ENCODE measurements around the gene GNLY. TPM values are rescaled to one million over a fixed set of nuclear protein-coding genes. Genes with fewer than 3 reads are reported as not detected.
A peak's percentile ranks its signal among the peaks of the same experiment; 100 is the strongest.

The GNLY gene
- total RNA-seq, 6 experiments from 2014 or later, result 0.92 to 3.1 (median 1.6) TPM

DNA sequence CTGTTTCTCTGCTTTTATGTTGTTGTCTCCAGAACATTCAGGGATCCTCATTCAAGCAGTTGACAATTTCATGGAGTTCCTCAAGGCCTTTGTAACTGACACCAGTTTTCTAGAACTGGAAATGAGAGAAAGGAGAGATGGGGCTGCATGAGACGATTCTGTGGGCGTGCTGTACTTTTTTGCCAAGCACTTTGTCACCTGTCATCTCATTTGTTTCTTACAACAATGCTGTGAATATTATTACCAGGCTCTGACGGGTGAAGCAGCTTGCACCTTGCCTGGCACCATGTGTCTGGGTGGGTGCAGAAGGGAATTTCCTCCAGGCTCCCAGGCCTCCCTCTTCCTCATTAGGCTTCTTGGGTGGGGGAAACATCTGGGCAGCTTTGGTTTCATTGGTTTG lies 37.4 kb downstream of the GNLY start:
- no peaks in the 10 kb centered on the region for H3K27me3 ChIP-seq
- H3K9me3 ChIP-seq, result no peaks in the 10 kb centered on the region
- DNase-seq, result no peak
- H3K36me3 ChIP-seq, result no peaks in the 10 kb centered on the region
- no peak overlapping the region for H3K4me3 ChIP-seq
- no peak for ATAC-seq
- no peak for TF ChIP-seq POLR2A (IDR thresholded peaks at IDR 0.05)
- TF ChIP-seq, protein P1, sequence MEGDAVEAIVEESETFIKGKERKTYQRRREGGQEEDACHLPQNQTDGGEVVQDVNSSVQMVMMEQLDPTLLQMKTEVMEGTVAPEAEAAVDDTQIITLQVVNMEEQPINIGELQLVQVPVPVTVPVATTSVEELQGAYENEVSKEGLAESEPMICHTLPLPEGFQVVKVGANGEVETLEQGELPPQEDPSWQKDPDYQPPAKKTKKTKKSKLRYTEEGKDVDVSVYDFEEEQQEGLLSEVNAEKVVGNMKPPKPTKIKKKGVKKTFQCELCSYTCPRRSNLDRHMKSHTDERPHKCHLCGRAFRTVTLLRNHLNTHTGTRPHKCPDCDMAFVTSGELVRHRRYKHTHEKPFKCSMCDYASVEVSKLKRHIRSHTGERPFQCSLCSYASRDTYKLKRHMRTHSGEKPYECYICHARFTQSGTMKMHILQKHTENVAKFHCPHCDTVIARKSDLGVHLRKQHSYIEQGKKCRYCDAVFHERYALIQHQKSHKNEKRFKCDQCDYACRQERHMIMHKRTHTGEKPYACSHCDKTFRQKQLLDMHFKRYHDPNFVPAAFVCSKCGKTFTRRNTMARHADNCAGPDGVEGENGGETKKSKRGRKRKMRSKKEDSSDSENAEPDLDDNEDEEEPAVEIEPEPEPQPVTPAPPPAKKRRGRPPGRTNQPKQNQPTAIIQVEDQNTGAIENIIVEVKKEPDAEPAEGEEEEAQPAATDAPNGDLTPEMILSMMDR (IDR thresholded peaks at IDR 0.05), result no peak
- WGBS (ENCODE audit: insufficient coverage, low coverage, low lambda C conversion rate, missing lambda C conversion rate), result 92% methylated on average over 2 of the region's 3 CpGs
- no peak overlapping the region for H3K27ac ChIP-seq
- peaks cover 0 to 12% (median 5%) of the 10 kb centered on the region in 4 donors for H3K4me1 ChIP-seq
- intact Hi-C loops (cut with DNase I), result loop anchor here in 1 of 2 donors (5.0 kb wide), 1 partner anchor 81 kb away; no protein-coding TSS in a partner anchor

DNA sequence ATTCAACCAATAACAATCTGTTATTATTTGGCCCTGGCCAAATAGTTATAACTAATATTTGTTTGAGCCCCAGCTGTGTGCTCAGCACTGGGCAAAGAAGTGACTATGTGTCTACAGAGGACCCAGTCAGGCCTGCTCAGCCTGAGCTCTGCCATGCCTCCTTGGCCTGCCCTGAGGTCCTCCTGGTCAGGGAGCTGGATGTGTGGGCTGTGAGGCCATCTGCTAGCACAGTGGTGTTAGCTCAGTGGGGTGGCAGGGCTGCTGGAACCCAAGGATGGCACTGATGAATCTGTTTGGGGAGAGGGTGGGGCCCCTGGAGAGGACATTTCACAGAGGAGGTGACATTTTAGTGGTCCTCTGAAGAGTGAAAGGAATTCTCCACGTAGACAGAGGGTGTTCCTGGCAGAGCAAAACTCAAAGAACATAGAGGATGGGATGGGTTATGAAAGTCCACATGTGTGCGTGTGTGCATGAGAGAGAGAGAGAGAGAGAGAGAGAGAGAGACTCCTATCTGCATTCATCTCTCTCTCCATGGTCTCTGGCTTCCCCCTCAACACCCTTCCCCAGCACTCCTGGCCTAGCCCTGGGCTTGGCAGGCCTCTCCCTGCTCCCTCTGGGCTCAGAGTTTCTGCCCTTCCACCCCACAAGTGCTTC lies 38.4 kb downstream of the GNLY start:
- Histone ChIP-seq H3K9me3 (no peaks in the 10 kb centered on the region), H3K27me3 (no peaks in the 10 kb centered on the region), H3K27ac (no peak overlapping the region), H3K4me3 (no peak overlapping the region), H3K4me1 (peaks cover 0 to 17% (median 7%) of the 10 kb centered on the region in 4 donors), H3K36me3 (no peaks in the 10 kb centered on the region)
- no peak for TF ChIP-seq POLR2A (IDR thresholded peaks at IDR 0.05)
- TF ChIP-seq, protein P1 (IDR thresholded peaks at IDR 0.05), result no peak
- DNase-seq (no peak), ATAC-seq (no peak)
- intact Hi-C loops (cut with DNase I), result loop anchor here in 1 of 2 donors (5.0 kb wide), 1 partner anchor 80 kb away; no protein-coding TSS in a partner anchor
- 67% methylated on average over 2 of the region's 2 CpGs for WGBS (ENCODE audit: insufficient coverage, low coverage, low lambda C conversion rate, missing lambda C conversion rate)

DNA sequence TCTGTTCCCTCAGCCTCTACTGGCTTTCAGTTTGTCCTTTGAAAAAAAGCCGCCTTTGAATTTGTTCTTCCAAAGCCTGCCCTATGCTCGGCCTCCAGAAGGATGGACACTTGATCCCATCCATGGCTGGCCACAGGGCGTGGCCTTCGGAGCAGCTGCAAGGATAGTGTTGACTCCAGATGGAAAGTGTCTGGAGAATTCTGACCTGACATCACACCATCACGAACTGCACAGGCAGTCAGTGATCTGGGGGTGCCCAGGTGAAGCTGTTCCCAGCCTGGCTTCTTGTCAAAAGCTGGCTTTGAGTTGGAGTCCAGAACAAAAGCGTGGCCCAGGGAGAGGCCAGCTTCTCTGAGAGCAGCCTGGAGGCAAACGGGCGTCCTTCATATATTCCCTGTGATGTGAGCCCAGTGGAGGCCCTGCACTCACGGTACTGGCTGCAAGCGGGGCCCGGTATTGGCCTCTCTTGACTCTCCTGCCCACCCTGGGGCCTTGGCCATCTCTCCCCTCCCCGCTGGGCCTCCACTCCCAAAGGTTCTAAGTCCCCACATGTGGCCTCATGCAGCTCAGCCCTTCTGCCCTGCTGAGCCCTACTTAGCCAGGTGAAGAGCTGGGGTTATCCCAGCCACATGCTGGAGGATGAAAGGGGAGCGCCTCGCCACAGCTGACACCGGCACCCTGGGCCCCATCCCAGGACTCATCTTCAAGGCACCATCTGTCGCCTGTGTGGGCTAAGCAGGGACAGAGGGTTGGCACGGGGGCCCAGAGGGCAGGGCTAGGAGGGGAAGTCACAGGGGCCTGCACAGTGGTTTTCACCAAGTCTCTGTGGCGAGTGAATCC lies 39.2 kb downstream of the GNLY start:
- H3K4me1 ChIP-seq, result peaks cover 0 to 16% (median 7%) of the 10 kb centered on the region in 4 donors
- intact Hi-C loops (cut with DNase I), result loop anchor here in 1 of 2 donors (5.0 kb wide), 1 partner anchor 79 kb away; no protein-coding TSS in a partner anchor
- TF ChIP-seq POLR2A (IDR thresholded peaks at IDR 0.05), result no peak
- TF ChIP-seq, protein P1 (IDR thresholded peaks at IDR 0.05), result no peak
- no peak overlapping the region for H3K27ac ChIP-seq
- H3K9me3 ChIP-seq, result no peaks in the 10 kb centered on the region
- H3K36me3 ChIP-seq, result no peaks in the 10 kb centered on the region
- DNase-seq (no peak), ATAC-seq (no peak)
- H3K4me3 ChIP-seq, result no peak overlapping the region
- 94% methylated on average over 9 of the region's 18 CpGs for whole genome bisulfite sequencing (ENCODE audit: insufficient coverage, low coverage, low lambda C conversion rate, missing lambda C conversion rate)
- no peaks in the 10 kb centered on the region for H3K27me3 ChIP-seq

DNA sequence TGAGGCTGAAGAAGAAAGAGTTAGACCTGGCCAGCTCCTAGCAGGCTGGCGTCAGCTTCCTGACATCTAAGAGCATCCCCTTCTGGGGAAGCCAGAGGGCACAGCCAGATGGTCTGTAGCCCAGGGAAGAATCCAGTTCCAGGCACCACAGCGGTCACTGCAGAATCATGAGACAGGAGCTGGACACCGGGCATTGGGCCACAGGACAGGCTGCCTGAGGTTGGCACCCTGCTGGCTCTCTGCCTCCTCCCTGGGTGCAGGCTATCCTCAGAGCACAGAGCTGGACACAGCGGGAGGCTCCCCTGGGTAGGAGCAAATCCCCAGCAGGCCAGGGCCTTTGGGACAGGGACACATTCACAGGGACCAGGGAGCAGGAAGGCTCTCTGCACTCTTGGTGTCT lies 39.9 kb downstream of the GNLY start:
- no CpG with 5 or more reads among the region's 4 CpGs for WGBS (ENCODE audit: insufficient coverage, low coverage, low lambda C conversion rate, missing lambda C conversion rate)
- TF ChIP-seq, protein P1 (IDR thresholded peaks at IDR 0.05), result no peak
- no peak for TF ChIP-seq POLR2A (IDR thresholded peaks at IDR 0.05)
- no peaks in the 10 kb centered on the region for H3K9me3 ChIP-seq
- intact Hi-C loops (cut with DNase I), result loop anchor here in 1 of 2 donors (5.0 kb wide), 1 partner anchor 78 kb away; no protein-coding TSS in a partner anchor
- no peak overlapping the region for H3K4me3 ChIP-seq
- no peaks in the 10 kb centered on the region for H3K36me3 ChIP-seq
- H3K27me3 ChIP-seq, result no peaks in the 10 kb centered on the region
- H3K27ac ChIP-seq, result no peak overlapping the region
- H3K4me1 ChIP-seq, result peaks cover 0 to 9% (median 2%) of the 10 kb centered on the region in 4 donors
- peak in 1 of 3 donors; percentile 73 for DNase-seq
- ATAC-seq, result no peak

Data from right lobe of liver (tissue), 6 donors.